DMS79 (cell line): ENCODE measurements around the gene ZDHHC24.
A peak's percentile ranks its signal among the peaks of the same experiment; 100 is the strongest.
"Not testable (repeated sequence)": the region's sequence is repeated elsewhere in the genome, so short reads cannot be mapped to it uniquely, and the experiment has no call there.

Source experiments
- DNase-seq: peaks from one replicate; lab custom pipeline; 2025; lab: John Stamatoyannopoulos, UW

The ZDHHC24 gene

DNA sequence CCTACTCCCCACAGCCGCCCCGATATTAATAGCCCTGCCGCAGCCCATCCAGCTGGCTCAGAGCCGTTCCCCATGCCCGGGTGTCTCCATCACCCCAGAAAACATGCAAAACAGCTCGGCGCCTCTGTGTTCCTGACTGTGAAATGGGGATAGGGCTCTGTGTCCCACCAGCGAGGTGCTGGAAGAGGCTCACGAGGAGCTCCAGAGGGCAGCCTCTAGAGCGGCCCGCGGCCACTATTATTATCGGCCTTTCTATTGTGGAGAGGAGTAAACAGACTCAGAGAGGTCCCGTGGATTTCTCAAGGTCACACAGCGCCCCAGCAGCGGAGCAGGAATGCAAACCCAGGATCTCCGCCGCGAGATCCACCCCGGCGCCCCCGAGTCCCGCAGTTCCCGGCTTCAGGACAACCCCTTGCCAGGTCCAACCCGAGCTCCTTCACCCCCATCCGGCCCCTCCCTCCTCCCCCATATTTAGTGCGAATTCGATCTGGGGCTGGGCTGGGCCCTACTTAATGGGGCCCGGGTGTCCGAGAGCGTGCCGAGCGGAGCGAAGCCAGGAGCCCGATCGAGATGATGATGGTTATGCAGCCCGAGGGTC, 619 bp upstream of the ZDHHC24 start, which contains the start of gene ACTN3:
ACTN3 (plus strand) TSS at position 536 of the 598 bp plus-strand sequence; CDS start at position 571, 35 bp downstream.
- DNase-seq = no peak

- DNase-seq = not testable (repeated sequence)
Observed at GRCh38 chr11:66544952-66545351, 896 bp downstream of the ZDHHC24 start.

GRCh38 chr11:66543263-66544107, 2.4 kb downstream of the ZDHHC24 start:
- DNase-seq = no peak

- DNase-seq = no peak
Observed at GRCh38 chr11:66542362-66542761, 3.5 kb downstream of the ZDHHC24 start.

- no peak for DNase-seq
Observed at GRCh38 chr11:66541892-66542291, 4.0 kb downstream of the ZDHHC24 start.

DNA sequence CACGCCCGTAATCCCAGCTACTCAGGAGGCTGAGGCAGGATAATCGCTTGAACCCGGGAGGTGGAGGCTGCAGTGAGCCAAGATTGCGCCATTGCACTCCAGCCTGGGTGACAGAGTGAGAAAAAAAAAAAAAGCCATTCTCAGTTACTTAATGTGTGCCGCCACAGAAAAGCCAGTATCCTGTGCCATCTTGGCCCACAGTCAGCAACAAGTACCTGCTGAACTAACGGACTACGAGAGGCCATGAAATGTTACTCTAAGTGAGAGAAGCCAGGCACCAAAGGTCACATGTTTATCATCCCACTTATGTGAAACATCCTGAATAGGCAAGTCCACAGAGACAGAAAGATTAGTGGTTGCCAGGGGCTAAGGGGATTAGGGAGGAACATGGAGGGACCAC, 5.2 kb downstream of the ZDHHC24 start:
- DNase-seq = not testable (repeated sequence)

GRCh38 chr11:66539870-66540213, 6.0 kb downstream of the ZDHHC24 start:
- no peak for DNase-seq

DNA sequence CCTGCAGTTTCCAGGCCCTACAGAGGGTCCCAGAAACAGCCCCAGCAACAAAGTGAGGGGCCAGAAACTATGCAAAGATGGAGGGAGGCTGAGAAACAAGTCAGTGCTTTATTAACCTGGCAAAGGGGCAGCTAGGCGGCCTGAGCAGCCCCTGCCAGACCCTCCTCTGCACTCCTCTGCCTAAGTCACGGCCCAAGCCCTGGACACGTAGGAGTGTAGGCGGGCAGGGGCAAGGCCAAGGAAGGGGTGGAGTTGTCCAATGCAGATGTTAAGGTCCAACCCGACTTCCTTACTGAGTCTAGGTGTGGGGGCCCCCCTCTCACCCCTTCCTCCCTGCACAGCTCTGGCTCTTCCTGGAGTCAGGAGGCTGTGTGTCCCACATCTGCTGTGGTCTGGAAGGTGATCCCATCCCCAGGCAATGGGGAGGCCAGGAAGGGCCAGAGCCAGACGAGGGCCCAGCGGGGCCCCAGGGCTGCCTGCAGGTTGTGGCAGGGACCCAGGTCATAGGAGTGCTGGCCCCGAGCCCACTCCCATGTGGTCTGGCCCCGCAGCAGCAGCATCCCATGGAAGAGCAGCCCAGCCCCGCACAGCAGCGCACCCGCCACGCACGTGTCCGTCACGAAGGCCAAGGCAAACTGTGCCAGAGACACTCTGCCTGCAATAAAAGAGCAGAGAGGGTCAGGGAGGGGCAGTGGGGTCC, 6.5 kb downstream of the ZDHHC24 start:
- DNase-seq = no peak

DNA sequence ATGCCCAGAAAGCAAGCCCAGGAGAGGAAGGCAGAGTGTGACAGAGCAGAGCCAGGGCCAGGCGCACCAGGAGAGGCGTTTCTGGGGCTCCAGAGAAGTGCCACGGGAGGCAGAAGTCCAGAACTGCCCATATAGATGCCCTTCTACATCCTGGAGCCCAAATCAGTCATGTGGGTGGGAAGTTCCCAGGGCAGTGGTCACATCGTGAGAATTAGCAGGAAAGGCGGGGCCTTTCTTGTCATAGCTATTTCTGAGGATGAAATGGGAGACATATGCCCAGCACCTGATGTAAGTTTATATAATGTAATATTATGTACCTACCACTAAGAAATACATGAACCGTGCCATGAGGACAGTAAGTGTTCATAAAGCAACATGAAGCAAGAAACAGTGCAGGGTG, 13.1 kb downstream of the ZDHHC24 start:
- no peak for DNase-seq

- DNase-seq = no peak
Observed at GRCh38 chr11:66531841-66532240, 14.0 kb downstream of the ZDHHC24 start.

GRCh38 chr11:66530927-66531709, 14.7 kb downstream of the ZDHHC24 start:
- DNase-seq = no peak

GRCh38 chr11:66529655-66530054, 16.2 kb downstream of the ZDHHC24 start:
- no peak for DNase-seq

GRCh38 chr11:66529069-66529468, 16.8 kb downstream of the ZDHHC24 start:
- DNase-seq = no peak

DNA sequence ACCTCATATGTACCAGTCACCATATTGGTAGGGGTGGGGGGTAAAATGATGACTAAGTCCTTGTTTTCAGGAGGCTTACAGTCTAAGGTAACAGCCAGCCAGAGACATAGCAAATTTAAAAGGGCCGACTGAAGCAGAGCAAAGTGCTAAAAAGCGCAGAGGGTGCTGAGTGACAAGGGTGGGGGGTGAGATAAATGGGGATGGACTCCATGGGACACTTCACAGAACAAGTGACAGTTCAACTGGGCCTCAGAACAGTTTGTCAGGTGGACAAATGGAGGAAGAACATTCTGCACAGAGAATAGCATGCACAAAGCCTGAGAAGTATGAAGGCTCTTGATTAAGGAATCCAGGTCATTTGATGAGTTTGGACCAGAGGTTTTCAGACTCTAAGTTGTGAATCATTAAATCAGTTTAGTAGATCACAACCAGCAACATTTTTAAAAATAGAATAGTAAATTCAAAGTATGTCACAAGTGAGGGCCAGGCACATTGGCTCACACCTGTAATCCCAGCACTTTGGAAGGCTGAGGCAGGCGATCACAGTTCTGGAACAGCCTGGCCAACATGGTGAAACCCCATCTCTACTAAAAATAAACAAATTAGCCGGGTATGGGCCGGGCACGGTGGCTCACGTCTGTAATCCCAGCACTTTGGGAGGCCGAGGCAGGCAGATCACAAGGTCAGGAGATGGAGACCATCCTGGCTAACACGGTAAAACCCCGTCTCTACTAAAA, 21.4 kb downstream of the ZDHHC24 start:
- DNase-seq = no peak

DNA sequence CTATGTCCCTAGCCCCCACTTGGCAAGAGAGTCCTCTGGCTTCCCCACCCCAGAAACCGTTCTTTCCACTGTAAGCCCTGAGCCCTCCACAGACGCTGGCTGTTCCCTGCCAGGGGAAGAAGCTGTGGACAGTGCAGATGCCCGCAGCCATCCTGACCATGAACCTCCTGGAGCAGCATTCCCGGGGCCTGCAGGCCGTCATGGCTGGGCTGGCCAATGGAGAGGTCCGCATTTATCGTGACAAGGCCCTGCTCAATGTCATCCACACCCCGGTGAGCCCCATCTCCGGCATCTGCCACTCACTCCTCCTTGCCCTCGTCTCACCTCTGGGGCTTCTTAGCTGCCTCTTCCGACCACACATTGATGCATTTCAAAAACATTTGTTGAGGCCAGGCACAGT, 22.2 kb downstream of the ZDHHC24 start:
- no peak for DNase-seq

- no peak for DNase-seq
Observed at GRCh38 chr11:66510990-66511339, 34.9 kb downstream of the ZDHHC24 start.

DNA sequence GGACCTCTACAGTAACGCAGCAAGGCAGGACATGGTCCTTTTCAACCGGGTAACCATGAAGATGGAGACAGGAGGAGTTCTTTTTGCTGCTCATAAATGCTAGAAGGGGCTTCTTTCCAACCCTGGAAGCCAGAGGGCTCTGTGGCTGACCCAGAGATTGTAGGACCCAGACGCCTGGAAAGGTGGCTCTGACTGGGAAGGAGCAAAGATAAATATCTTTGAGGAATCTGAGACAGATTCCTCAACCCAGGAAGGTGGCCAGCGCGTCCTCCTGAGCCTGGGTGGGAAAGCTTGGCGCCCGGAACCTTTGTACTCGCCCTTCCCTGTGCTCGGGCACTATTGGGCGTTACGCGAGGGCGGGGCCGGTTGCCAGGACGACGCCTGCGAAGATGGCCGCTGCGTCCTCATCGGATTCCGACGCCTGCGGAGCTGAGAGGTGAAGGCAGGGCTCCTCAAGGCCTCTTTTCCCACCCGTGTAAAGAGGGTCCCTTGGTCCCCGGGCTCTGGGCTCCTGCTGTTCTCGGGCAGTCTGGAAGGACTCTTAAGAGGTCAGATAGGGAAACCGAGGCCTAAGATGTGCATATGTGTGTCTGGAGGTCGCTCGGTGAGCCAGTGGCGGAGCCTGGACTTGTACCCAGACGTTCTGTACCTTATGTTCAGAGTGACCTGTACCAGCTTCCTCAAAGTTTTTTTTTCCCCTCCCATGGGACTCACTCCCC, 35.4 kb downstream of the ZDHHC24 start, which contains the start of gene BBS1:
BBS1 (plus strand) TSS at position 365 of the 719 bp plus-strand sequence; CDS start at position 390, 25 bp downstream.
- DNase-seq = peak; percentile 52

DNA sequence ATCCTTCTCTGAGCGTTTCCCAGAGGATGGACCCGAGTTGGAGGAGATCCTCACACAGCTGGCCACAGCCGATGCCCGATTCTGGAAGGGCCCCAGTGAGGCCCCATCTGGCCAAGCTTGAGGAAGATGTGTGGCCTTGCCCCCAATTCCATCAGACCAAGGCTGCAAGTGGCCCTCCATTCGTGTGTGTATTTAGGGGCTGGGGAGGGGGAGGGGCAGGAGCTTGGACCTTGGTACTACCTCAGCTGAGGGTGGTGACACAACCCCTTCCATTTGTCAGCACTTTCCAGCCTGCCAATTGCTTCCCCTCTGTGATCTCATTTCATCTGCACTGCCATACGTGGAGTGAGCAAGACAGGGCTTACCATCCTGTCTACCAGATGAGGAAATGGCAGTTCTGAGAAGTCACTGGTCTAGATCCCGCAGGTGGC, 36.7 kb downstream of the ZDHHC24 start:
- DNase-seq = no peak

DNA sequence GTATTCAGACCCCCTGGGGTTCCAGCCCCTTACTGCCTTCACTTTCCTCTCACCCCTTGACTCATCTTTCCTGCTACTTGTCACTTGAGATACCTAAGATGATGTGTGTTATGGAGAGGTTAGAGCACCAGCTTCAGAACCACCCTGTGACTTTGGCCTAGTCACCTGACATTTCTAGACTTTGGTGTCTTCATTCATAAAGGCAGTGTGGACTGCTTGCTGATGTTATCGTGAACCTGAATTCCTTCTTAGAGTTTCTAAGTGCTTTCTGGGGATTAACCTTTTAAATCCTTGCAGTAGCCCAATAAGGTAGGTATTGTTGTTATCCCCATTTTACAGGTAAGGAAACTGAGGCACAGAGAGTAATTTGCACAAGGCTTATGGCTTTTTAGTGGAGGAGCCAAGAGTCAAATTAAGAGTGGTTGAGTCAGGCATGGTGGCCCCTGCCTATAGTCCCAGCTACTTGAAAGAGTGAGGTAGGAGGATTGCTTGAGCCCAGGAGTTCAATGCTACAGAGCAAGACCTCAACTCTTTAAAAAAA, 40.5 kb downstream of the ZDHHC24 start:
- DNase-seq = no peak

DNA sequence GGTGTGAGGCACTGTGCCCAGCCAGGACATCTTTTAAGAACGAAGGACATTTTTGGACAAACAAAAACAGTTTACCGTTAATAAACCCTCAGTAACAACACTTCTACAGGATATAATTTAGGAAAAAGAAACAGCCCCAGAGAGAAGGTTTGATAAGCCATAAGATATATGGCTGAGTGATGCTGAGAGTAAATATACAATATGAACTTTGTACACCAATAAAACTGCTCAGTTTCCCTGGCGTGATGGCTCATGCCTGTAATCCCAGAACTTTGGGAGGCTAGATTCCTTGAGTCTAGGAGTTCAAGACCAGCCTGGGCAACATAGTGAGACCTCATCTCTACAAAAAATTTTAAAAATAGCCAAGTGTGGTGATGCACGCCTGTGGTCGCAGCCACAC, 47.3 kb downstream of the ZDHHC24 start:
- no peak for DNase-seq
